ENCODE data around the gene DNAH7. TPM values are rescaled to one million over a fixed set of nuclear protein-coding genes. Genes with fewer than 3 reads are reported as not detected.

The DNAH7 gene
- total and polyA plus RNA-seq, 12 donors: 0.36 to 3.6 (median 1.4) TPM

DNA sequence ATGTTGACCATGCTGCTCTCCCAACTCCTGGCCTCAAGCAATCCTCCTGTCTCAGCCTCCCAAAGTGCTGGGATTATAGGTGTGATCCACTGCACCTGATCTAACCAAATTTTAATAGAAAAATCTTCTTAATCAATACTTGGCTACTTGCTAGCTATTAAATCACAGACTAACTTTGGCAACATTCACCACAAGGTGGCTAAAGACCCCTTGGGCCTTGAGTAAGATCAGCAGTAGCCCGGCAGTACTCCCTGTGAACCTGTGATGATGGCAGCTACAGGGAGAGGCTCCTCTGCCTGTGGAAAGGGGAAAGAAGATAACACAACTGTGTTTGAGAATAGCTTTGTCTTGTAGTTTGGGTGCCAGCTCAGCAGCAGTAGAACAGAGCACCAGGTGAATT, 308.8 kb downstream of the DNAH7 start:
- Histone ChIP-seq H3K9me3 (replicated peaks in 1 of 3) (peaks cover 0 to 2% (median 0%) of the 10 kb centered on the region in 3 donors), H3K27ac (no peak overlapping the region), H3K4me3 (no peak overlapping the region), H3K36me3 (replicated peaks in 1 of 2) (no peaks in the 10 kb centered on the region), H3K27me3 (no peaks in the 10 kb centered on the region), H3K4me1 (replicated peaks in 1 of 2) (no peaks in the 10 kb centered on the region)
- WGBS, 4 donors: 86 to 100% (median 96%) methylated on average over 1 of the region's 1 CpG
- intact Hi-C loops (cut with DNase I): no loop called here
- DNase-seq: no peak
- TF ChIP-seq, protein P1, sequence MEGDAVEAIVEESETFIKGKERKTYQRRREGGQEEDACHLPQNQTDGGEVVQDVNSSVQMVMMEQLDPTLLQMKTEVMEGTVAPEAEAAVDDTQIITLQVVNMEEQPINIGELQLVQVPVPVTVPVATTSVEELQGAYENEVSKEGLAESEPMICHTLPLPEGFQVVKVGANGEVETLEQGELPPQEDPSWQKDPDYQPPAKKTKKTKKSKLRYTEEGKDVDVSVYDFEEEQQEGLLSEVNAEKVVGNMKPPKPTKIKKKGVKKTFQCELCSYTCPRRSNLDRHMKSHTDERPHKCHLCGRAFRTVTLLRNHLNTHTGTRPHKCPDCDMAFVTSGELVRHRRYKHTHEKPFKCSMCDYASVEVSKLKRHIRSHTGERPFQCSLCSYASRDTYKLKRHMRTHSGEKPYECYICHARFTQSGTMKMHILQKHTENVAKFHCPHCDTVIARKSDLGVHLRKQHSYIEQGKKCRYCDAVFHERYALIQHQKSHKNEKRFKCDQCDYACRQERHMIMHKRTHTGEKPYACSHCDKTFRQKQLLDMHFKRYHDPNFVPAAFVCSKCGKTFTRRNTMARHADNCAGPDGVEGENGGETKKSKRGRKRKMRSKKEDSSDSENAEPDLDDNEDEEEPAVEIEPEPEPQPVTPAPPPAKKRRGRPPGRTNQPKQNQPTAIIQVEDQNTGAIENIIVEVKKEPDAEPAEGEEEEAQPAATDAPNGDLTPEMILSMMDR (IDR thresholded peaks at IDR 0.05): no peak
- TF ChIP-seq POLR2A (IDR thresholded peaks at IDR 0.05): no peak

DNA sequence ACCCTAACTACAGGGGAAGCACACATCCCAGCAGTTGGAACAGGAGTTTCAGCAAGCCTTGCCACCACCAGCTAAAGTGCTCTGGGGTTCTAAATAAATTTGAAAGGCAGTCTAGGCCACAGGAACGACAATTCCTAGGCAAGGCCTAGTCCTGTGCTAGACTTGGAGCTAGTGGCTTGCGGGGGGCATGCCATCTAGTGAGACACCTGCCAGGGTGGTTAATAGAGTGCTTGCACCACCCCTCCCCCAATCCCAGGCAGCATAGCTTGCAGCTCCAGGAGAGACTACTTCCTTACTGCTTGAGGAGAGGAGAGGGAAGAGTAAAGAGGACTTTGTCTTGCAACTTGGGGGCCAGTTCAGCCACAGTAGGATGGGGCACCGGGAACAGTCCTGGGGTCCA, 309.8 kb downstream of the DNAH7 start:
- no peak for DNase-seq
- WGBS, 4 donors: 92 to 97% (median 93%) methylated on average over 2 to 3 of the region's 3 CpGs
- no peak overlapping the region for H3K4me3 ChIP-seq
- no peaks in the 10 kb centered on the region for H3K36me3 ChIP-seq (replicated peaks in 1 of 2)
- intact Hi-C loops (cut with DNase I): no loop called here
- H3K9me3 ChIP-seq (replicated peaks in 1 of 3): no peaks in the 10 kb centered on the region
- H3K4me1 ChIP-seq (replicated peaks in 1 of 2): no peaks in the 10 kb centered on the region
- no peaks in the 10 kb centered on the region for H3K27me3 ChIP-seq
- H3K27ac ChIP-seq: no peak overlapping the region
- TF ChIP-seq, protein P1 (IDR thresholded peaks at IDR 0.05): no peak
- no peak for TF ChIP-seq POLR2A (IDR thresholded peaks at IDR 0.05)

DNA sequence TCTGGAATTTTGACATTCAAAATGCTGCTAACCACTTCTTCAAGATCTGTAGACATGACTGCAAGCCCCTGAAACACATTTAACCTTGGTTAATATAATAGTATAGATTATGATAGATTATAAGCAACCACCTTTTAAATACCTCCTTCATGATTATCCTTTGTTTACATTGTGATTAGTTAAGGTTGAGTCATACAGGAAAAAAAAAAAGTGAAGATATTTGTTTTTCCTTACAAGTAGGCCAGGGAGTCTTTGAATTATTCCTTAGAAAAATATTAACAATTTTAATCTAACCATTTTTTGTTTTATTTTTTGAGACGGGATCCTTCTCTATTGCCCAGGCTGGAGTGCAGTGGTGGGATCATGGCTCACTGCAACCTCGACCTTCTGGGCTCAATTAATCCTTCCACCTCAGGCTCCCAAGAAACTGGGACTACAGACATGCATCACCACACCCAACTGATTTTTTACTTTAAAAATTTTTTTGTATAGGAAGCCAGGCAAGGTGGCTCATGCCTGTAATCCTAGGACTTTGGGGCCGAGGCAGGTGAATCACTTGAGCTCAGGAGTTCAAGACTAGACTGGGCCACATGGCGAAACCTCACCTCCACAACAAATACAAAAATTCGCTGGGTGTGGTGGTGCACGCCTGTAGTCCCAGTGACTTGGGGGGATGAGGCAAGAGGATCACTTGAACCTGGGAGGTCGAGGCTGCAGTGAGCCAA, 312.3 kb downstream of the DNAH7 start:
- intact Hi-C loops (cut with DNase I): no loop called here
- Histone ChIP-seq H3K4me3 (no peak overlapping the region), H3K27me3 (no peaks in the 10 kb centered on the region), H3K9me3 (replicated peaks in 1 of 3) (no peaks in the 10 kb centered on the region), H3K27ac (no peak overlapping the region), H3K4me1 (replicated peaks in 1 of 2) (no peaks in the 10 kb centered on the region), H3K36me3 (replicated peaks in 1 of 2) (no peaks in the 10 kb centered on the region)
- 77 to 87% (median 83%) methylated on average over 6 to 7 of the region's 7 CpGs for WGBS, 4 donors
- no peak for TF ChIP-seq POLR2A (IDR thresholded peaks at IDR 0.05)
- TF ChIP-seq, protein P1 (IDR thresholded peaks at IDR 0.05): no peak
- DNase-seq: no peak

DNA sequence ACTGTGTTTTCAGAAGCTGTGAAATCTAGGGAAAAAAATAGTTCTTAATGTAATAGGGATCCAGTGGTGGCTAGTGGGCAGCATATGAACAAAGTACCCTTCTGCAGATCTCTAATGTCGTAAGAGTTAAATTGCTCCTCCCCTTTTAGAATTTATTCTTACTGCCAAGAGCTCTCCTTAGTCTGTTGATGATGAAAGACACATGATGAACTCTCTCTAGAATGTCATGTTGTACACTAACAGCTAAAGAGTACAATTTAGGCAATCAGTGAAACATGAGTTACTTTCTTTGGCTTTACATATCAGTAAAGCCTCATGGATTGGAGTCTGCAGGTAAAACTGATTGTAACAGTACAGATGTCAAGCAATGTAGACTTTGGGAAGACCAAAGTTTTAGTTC, 327.4 kb downstream of the DNAH7 start:
- H3K27ac ChIP-seq: no peak overlapping the region
- 94 to 100% (median 98%) methylated on average over 1 of the region's 1 CpG for WGBS, 4 donors
- no peaks in the 10 kb centered on the region for H3K36me3 ChIP-seq (replicated peaks in 1 of 2)

More for the DNA sequence above, 327.4 kb downstream of the DNAH7 start:
- intact Hi-C loops (cut with DNase I): no loop called here
- H3K27me3 ChIP-seq: no peaks in the 10 kb centered on the region
- no peak overlapping the region for H3K4me3 ChIP-seq
- TF ChIP-seq POLR2A (IDR thresholded peaks at IDR 0.05): no peak
- TF ChIP-seq, protein P1 (IDR thresholded peaks at IDR 0.05): no peak
- no peaks in the 10 kb centered on the region for H3K9me3 ChIP-seq (replicated peaks in 1 of 3)
- DNase-seq: no peak
- H3K4me1 ChIP-seq (replicated peaks in 1 of 2): no peaks in the 10 kb centered on the region

All from adrenal gland (tissue), 12 donors.